Adipocyte (in vitro differentiated cells): ENCODE data around the gene CTNNA1.

Experiments used
- DNase-seq: peaks from one replicate; pipeline ENCODE4 v3.0.0-alpha.2; 2015; ENCODE audit warnings: low read depth
- H3K27me3 ChIP-seq: replicated peaks from 2 replicates; pipeline ENCODE4 v1.7.0; 2013; ENCODE audit warnings: mild to moderate bottlenecking, low read length, moderate library complexity; ENCODE audit not compliant: control insufficient read depth, insufficient read depth
- H3K36me3 ChIP-seq: 2 replicates; pipeline ENCODE4 v1.7.0; 2013; ENCODE audit warnings: low read length, mild to moderate bottlenecking, moderate library complexity; ENCODE audit not compliant: control insufficient read depth, insufficient read depth, severe bottlenecking
- H3K4me1 ChIP-seq: 2 replicates; pipeline ENCODE4 v1.7.0; 2013; ENCODE audit warnings: mild to moderate bottlenecking, low read length, moderate library complexity; ENCODE audit not compliant: control insufficient read depth, insufficient read depth
- H3K4me3 ChIP-seq: 2 replicates; pipeline ENCODE4 v1.7.0; 2013; ENCODE audit warnings: mild to moderate bottlenecking, low read length, moderate library complexity
- H3K9ac ChIP-seq: 2 replicates; pipeline ENCODE4 v1.7.0; 2013; ENCODE audit warnings: mild to moderate bottlenecking, low read length, moderate library complexity
- H3K9me3 ChIP-seq: 2 replicates; pipeline ENCODE4 v1.7.0; 2013; ENCODE audit warnings: mild to moderate bottlenecking, low read length, moderate library complexity; ENCODE audit not compliant: control insufficient read depth

Gene CTNNA1

GRCh38 chr5:138978581-138978980 is 225.4 kb downstream of the CTNNA1 start:
- Histone ChIP-seq H3K4me1 (peaks cover 33% of the 10 kb centered on the region), H3K36me3 (no peaks in the 10 kb centered on the region), H3K4me3 (no peak overlapping the region), H3K27me3 (no peaks in the 10 kb centered on the region), H3K9me3 (no peaks in the 10 kb centered on the region), H3K9ac (no peak overlapping the region)
- no peak for DNase-seq

GRCh38 chr5:138979684-138980280 is 226.6 kb downstream of the CTNNA1 start:
- Histone ChIP-seq H3K4me1 (peaks cover 21% of the 10 kb centered on the region), H3K4me3 (no peak overlapping the region), H3K27me3 (no peaks in the 10 kb centered on the region), H3K9me3 (no peaks in the 10 kb centered on the region), H3K9ac (no peak overlapping the region), H3K36me3 (no peaks in the 10 kb centered on the region)
- no peak for DNase-seq

GRCh38 chr5:138980441-138980840 is 227.2 kb downstream of the CTNNA1 start:
- Histone ChIP-seq H3K4me1 (peaks cover 15% of the 10 kb centered on the region), H3K4me3 (no peak overlapping the region), H3K9me3 (no peaks in the 10 kb centered on the region), H3K9ac (no peak overlapping the region), H3K36me3 (no peaks in the 10 kb centered on the region), H3K27me3 (no peaks in the 10 kb centered on the region)
- no peak for DNase-seq

GRCh38 chr5:138981131-138981530 is 227.9 kb downstream of the CTNNA1 start:
- Histone ChIP-seq H3K9ac (no peak overlapping the region), H3K27me3 (no peaks in the 10 kb centered on the region), H3K9me3 (no peaks in the 10 kb centered on the region), H3K36me3 (no peaks in the 10 kb centered on the region), H3K4me3 (no peak overlapping the region), H3K4me1 (peaks cover 12% of the 10 kb centered on the region)
- peak; percentile 19 for DNase-seq

- Histone ChIP-seq H3K36me3 (no peaks in the 10 kb centered on the region), H3K4me3 (no peak overlapping the region), H3K9me3 (no peaks in the 10 kb centered on the region), H3K9ac (no peak overlapping the region), H3K27me3 (no peaks in the 10 kb centered on the region), H3K4me1 (peaks cover 12% of the 10 kb centered on the region)
- no peak for DNase-seq
These were observed 228.4 kb downstream of the CTNNA1 start for GRCh38 chr5:138981586-138981985.

- H3K4me3 ChIP-seq: no peak overlapping the region
- H3K9me3 ChIP-seq: no peaks in the 10 kb centered on the region
- H3K4me1 ChIP-seq: peaks cover 8% of the 10 kb centered on the region
- no peaks in the 10 kb centered on the region for H3K27me3 ChIP-seq
- no peak for DNase-seq
- no peaks in the 10 kb centered on the region for H3K36me3 ChIP-seq
- H3K9ac ChIP-seq: no peak overlapping the region
These were observed 230.8 kb downstream of the CTNNA1 start for GRCh38 chr5:138983984-138984383.
